Measurements from ENCODE around the gene ADARB2.

GRCh38 chr10:1625079-1625478 is 112.2 kb downstream of the ADARB2 start:
- TF ChIP-seq POLR2A (IDR thresholded peaks at IDR 0.05; ENCODE audit: low read depth, low read length) (no peak), TAF1 (IDR thresholded peaks at IDR 0.05; ENCODE audit: low read depth, low read length) (no peak)
